Mucosa of descending colon (tissue), 3 donors: ENCODE measurements around the gene EMC1. TPM values are rescaled to one million over a fixed set of nuclear protein-coding genes. Genes with fewer than 3 reads are reported as not detected.
"Not testable (repeated sequence)": the region's sequence is repeated elsewhere in the genome, so short reads cannot be mapped to it uniquely, and the experiment has no call there.

Experiments
- ATAC-seq: fragments of 200-7000 bp; cut with Tn5 transposase; one replicate; pipeline ENCODE4 v1.9.1; 2020; ENCODE audit warnings: mild to moderate bottlenecking, moderate library complexity
- DNase-seq, 3 donors: peaks; one replicate each; pipeline ENCODE4 v3.0.0-alpha.2; 2020
- H3K36me3 ChIP-seq: fragments of 200-600 bp; one replicate; pipeline ENCODE4 v1.8.0; 2021; ENCODE audit warnings: low read depth, mild to moderate bottlenecking
- H3K4me1 ChIP-seq: fragments of 200-600 bp; one replicate; pipeline ENCODE4 v1.8.0; 2021; ENCODE audit warnings: low read depth, mild to moderate bottlenecking
- H3K4me3 ChIP-seq: fragments of 200-600 bp; one replicate; pipeline ENCODE4 v1.8.0; 2021; ENCODE audit warnings: mild to moderate bottlenecking
- H3K9me3 ChIP-seq: fragments of 200-600 bp; one replicate; pipeline ENCODE4 v1.8.0; 2021; ENCODE audit warnings: mild to moderate bottlenecking
- intact Hi-C, 2 donors: fragments of 100-400 bp; cut with DNase I in 1 of 2; cut with micrococcal nuclease in 1 of 2; formaldehyde crosslinking; loops; one replicate each; pipeline versions ENCODE4 v1.11.0 to v1.11.1; 2022; cut with DNase I, micrococcal nuclease
- total RNA-seq, 3 donors: library from RNA; stranded (reverse); fragmentation: NEBNext Ultra II Directional in 2 of 3; extraction: Animal tissue kit (Norgen Biotek cat#: 25700) in 2 of 3; gene quantifications; one replicate each; pipeline versions ENCODE4 v1.2.1 to v1.2.4, GENCODE V29; 2021 to 2023
- TF ChIP-seq, protein P1 (sequence below): fragments of 200-600 bp; IDR thresholded peaks from one replicate; pipeline ENCODE4 v1.8.0; 2022; ENCODE audit warnings: antibody characterized with exemption, mild to moderate bottlenecking
- donor health status: DM: no; HTN: no; CAD: no; lungs with moderate emphysema.
- donor health status: DM: no; HTN: no; CAD: no.
- donor health status: DM: no; HTN: yes; CAD: no.

The EMC1 gene
- total RNA-seq, 3 donors from 2014 or later = 37.7 to 42.3 (median 38.3) TPM

DNA sequence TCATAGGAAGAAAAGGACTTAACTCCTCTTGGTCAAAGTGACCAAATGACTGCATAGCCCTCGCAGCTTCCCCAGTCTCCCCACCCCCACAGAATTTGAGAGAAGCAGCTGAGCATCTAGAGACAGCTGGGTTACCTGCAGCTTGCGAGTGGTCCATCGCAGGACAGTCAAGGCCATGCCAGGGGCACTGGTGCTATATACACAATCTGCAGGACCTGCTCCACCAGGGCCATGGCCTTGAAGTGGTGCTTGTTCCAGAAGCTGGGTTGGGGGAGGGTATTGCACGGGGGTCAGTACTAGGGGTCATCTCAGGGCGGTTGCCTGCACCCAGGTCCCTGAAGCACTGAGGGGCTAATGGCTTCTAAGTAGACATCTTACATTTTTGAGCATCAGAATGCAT lies 10.7 kb upstream of the EMC1 start:
- H3K36me3 ChIP-seq = peaks cover 3% of the 10 kb centered on the region
- no peaks in the 10 kb centered on the region for H3K9me3 ChIP-seq
- H3K4me1 ChIP-seq = peaks cover 8% of the 10 kb centered on the region
- no peak overlapping the region for H3K4me3 ChIP-seq
- DNase-seq = no peak
- ATAC-seq = no peak
- intact Hi-C loops = no loop called here
- TF ChIP-seq, protein P1, sequence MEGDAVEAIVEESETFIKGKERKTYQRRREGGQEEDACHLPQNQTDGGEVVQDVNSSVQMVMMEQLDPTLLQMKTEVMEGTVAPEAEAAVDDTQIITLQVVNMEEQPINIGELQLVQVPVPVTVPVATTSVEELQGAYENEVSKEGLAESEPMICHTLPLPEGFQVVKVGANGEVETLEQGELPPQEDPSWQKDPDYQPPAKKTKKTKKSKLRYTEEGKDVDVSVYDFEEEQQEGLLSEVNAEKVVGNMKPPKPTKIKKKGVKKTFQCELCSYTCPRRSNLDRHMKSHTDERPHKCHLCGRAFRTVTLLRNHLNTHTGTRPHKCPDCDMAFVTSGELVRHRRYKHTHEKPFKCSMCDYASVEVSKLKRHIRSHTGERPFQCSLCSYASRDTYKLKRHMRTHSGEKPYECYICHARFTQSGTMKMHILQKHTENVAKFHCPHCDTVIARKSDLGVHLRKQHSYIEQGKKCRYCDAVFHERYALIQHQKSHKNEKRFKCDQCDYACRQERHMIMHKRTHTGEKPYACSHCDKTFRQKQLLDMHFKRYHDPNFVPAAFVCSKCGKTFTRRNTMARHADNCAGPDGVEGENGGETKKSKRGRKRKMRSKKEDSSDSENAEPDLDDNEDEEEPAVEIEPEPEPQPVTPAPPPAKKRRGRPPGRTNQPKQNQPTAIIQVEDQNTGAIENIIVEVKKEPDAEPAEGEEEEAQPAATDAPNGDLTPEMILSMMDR = no peak

DNA sequence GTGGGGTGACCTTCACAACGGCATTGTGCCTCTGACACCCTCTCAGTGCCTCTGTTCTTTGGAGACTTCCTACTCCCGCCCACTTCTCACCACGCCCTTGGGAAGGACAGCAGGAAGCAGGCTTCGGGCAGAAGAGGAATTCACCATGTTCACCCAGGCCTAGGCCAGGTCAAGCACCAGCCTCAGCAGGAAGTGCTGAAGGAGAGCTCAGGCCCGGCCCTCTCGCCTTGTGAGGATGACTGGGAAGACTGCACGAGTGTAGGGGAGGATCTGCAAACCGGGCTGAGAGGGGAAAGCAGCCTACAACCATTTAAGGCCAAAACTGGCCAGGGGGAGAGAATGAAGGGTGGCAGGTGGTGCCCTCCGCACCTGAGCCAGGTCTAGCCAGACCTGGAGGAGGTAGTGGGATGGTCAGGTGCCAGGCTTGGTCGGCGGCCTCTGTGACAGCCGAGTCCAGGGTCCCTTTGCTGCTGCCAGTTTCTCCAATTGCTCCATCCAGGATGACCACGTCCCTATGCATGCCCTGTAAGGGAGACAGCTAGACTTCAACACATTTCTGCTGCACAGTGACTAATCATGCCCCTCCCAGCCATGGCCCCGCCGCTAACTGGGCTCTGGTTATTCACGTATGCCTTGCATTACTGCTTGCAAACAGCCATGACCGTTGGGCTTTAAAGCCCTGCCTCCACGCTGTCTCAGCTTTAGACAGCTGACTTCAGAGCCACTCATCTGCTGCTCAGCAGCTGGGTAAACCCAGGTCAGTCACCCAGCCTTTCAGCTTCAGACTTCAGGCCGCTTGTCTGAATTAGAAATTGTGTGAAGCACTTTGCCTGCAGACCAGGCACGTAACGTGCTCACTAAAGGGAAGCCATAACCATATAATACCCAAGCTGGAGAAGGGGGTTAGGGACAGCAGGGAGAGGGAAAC lies 9.2 kb upstream of the EMC1 start:
- DNase-seq = peak; percentile 41 to 63 (median 54)
- H3K4me3 ChIP-seq = no peak overlapping the region
- no peaks in the 10 kb centered on the region for H3K9me3 ChIP-seq
- ATAC-seq = peak; percentile 88
- intact Hi-C loops = no loop called here
- TF ChIP-seq, protein P1 = no peak
- peaks cover 8% of the 10 kb centered on the region for H3K4me1 ChIP-seq
- peaks cover 4% of the 10 kb centered on the region for H3K36me3 ChIP-seq

DNA sequence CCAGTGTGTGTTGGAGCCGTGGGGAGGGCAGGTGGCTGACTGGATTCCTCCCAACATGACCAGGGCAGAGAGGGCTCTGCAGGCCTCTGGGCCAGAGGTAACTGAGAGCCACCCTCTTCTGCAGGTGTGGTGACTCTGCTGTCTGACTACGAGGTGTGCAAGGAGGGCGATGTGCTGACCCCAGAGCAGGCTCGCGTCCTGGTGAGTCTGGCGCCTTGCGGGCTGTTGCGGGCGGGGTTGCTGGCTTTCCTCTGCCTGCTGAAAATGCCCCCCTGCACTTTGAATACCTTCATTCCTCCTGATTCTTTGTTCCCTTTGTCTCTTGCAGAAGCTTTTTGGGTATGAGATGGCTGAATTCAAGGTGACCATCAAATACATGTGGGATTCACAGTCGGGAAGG lies 7.0 kb upstream of the EMC1 start:
- Histone ChIP-seq H3K4me1 (peaks cover 11% of the 10 kb centered on the region), H3K36me3 (peaks cover 4% of the 10 kb centered on the region)
- intact Hi-C loops = no loop called here

DNA sequence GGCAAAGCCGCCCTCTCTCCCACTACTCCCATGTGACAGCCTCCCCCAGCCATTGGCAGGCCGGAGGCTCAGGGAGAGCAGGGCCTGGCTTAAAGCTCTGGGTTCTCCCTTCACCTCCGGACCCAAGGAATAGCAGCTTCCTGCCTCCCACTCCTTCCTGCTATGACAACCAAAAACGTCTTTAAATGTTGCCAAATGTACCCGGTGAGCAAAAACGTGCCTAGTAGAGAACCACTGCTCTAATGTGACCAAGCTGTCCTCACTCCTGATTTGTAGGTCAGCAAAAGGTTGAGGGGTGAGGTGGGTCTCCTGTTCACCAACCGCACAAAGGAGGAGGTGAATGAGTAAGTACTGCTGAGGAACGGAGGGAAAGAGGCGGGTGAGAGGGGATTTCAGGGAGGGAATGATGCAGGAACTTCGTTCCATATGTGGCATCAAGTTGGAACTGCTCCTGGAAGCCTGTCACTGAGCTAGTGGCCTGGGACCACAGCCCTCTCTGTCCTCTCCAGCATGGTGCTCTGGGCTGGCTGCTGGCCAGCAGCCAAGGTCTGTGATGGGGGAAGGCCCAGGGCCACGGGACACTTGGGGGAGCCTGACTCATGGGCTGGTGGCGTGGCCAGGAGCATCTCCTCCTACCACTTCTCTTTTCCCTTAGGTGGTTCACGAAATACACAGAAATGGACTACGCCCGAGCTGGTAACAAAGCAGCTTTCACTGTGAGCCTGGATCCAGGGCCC lies 6.0 kb upstream of the EMC1 start:
- intact Hi-C loops = no loop called here
- H3K4me1 ChIP-seq = peaks cover 21% of the 10 kb centered on the region
- H3K9me3 ChIP-seq = no peaks in the 10 kb centered on the region
- ATAC-seq = no peak
- H3K36me3 ChIP-seq = peaks cover 4% of the 10 kb centered on the region
- H3K4me3 ChIP-seq = no peak overlapping the region
- TF ChIP-seq, protein P1 = no peak
- no peak for DNase-seq

More for the DNA sequence above, 7.0 kb upstream of the EMC1 start:
- TF ChIP-seq, protein P1 = no peak
- no peak overlapping the region for H3K4me3 ChIP-seq
- no peaks in the 10 kb centered on the region for H3K9me3 ChIP-seq
- DNase-seq (no peak), ATAC-seq (no peak)

DNA sequence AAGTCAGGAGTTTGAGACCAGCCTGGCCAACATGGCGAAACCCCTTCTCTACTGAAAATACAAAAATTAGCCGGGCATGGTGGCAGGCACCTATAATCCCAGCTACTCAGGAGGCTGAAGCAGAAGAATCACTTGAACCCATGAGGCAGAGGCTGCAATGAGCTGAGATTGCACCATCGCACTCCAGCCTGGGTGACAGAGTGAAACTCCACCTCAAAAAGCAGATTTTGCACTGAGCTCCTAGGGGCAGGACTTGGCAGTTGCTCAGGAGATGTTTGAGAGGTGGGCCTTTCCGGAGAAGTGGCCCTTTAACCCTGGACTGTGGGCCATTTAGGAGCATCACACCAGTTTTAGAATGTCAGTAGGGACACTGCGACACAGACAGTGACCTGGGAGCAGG lies 5.0 kb upstream of the EMC1 start:
- intact Hi-C loops, H3K9me3 ChIP-seq, H3K4me3 ChIP-seq, DNase-seq, H3K36me3 ChIP-seq, ATAC-seq: not testable (repeated sequence)
- H3K4me1 ChIP-seq = peaks cover 24% of the 10 kb centered on the region

DNA sequence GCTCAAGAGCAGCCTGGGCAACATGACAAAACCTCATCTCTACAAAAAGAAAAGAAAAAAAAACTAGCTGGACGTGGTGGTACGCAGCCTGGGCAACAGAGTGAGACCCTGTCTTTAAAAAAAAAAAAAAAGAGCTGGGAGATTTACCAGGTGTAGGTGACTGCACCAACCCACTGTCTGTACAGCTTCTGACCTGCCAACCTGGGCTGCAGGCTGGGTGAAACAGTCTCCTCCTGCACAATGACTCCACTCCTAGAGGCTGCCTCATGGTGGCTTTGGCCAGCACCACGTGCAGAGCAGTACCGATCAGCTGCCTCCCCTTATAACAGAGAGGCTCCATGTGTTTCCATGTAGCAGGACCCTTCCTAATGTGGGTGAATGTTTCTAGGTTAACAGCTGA lies 4.0 kb upstream of the EMC1 start:
- ATAC-seq (no peak), DNase-seq (no peak)
- no peak overlapping the region for H3K4me3 ChIP-seq
- TF ChIP-seq, protein P1 = no peak
- peaks cover 4% of the 10 kb centered on the region for H3K36me3 ChIP-seq
- H3K4me1 ChIP-seq = peaks cover 27% of the 10 kb centered on the region
- intact Hi-C loops = no loop called here
- no peaks in the 10 kb centered on the region for H3K9me3 ChIP-seq
